Activated naive CD4-positive, alpha-beta T cell treated with anti-CD3 and anti-CD28 coated beads for 36 hours (primary cell): ENCODE measurements around the gene RANBP3L. TPM values are rescaled to one million over a fixed set of nuclear protein-coding genes. Genes with fewer than 3 reads are reported as not detected.

Experiments used
- CTCF ChIA-PET: fragments of 350-600 bp; sonication (Branson Sonifier 250); formaldehyde crosslinking; loops from one replicate; lab custom pipeline; 2021; ENCODE audit warnings: antibody characterized with exemption; lab: Charles Lee
- DNase-seq: peaks from one replicate; pipeline ENCODE4 v3.0.0-alpha.2; 2020
- H3K27ac Mint-ChIP-seq: one replicate; pipeline ENCODE4 v1.8.0; 2021; ENCODE audit warnings: mild to moderate bottlenecking, mixed read lengths
- H3K27me3 Mint-ChIP-seq: one replicate; pipeline ENCODE4 v1.8.0; 2021; ENCODE audit warnings: low read depth, mixed read lengths
- H3K36me3 Mint-ChIP-seq: one replicate; pipeline ENCODE4 v1.8.0; 2021; ENCODE audit warnings: low read depth, mixed read lengths
- H3K4me1 Mint-ChIP-seq: one replicate; pipeline ENCODE4 v1.8.0; 2021; ENCODE audit warnings: low read depth, mixed read lengths
- H3K4me3 Mint-ChIP-seq: one replicate; pipeline ENCODE4 v1.8.0; 2021; ENCODE audit warnings: mild to moderate bottlenecking, moderate library complexity, mixed read lengths
- H3K9me3 Mint-ChIP-seq: one replicate; pipeline ENCODE4 v1.8.0; 2021; ENCODE audit warnings: mixed read lengths
- intact Hi-C: fragments of 100-400 bp; cut with micrococcal nuclease; formaldehyde crosslinking; loops from one replicate; pipeline ENCODE4 v1.15.1; 2023
- total RNA-seq, 2 experiments: library from RNA; stranded (reverse); gene quantifications; one replicate each; pipeline ENCODE4 v1.2.3, GENCODE V29; 2021

The RANBP3L gene
- total RNA-seq, 2 experiments from 2014 or later: 0.10 TPM; not detected in 1

DNA sequence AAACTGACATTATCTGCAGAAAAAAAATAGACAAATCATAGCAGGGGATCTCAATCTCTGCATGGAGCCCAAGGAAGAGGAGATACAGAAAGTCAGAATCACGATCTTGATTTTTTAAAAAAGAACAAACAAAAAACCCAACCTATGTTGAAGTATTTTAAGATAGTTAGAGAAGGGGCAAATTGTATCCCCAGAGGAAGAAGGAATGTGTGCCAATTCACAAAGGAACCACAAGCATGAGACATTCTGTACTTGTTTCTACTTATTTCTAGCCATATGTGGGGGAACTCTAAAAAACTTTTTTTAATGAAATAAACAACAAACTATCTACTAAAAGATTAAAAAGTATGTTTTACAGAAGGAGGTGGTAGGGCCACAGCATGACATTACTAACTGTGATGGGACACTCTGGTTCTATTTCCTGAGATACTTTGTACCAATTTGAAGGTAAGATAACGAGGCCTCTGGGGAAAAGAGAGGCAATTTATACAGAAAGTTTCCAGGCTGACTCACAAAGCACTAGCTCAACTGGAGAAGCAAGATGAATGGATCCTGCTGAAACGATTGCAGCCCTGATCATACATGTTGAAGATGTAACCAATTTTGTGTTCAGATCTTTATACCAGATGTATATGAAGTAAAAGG is 22.5 kb downstream of the RANBP3L start:
- no peaks in the 10 kb centered on the region for H3K36me3 Mint-ChIP-seq
- DNase-seq: no peak
- H3K9me3 Mint-ChIP-seq: no peaks in the 10 kb centered on the region
- peaks cover 5% of the 10 kb centered on the region for H3K27me3 Mint-ChIP-seq
- no peak overlapping the region for H3K4me3 Mint-ChIP-seq
- H3K4me1 Mint-ChIP-seq: peaks cover 5% of the 10 kb centered on the region
- H3K27ac Mint-ChIP-seq: no peak overlapping the region
- CTCF ChIA-PET: interaction anchor here (3.5 kb wide), 1 partner anchor 13 kb away, joined by 18 read pairs; no protein-coding TSS in a partner anchor
- intact Hi-C loops: no loop called here

DNA sequence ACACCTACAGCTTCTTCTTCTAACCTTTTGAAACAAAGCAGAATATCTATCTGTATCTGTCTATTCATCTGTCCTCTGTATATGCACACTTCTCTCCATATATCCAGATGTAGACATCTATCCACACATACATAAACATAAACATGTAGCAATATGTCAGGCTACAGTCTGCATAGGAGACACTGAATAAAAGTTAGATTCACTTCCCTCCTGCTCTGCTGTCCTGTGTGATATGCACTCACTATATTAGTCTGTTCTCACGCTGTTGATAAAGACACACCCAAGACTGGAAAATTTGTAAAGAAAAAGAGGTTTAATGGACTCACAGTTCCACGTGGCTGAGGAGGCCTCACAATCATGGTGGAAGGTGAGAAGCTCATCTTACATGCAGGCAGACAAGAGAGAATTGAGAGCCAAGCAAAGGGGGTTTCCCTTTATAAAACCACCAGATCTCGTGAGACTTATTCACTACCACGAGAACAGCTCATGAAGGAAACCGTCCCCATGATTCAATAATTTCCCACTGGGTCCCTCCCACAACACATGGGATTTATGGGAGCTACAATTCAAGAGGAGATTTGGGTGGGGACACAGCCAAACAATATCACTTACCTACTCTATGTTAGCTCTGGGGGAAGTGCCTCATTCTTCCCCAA is 24.1 kb downstream of the RANBP3L start:
- Mint-ChIP-seq H3K4me3 (no peak overlapping the region), H3K9me3 (no peaks in the 10 kb centered on the region), H3K4me1 (peaks cover 5% of the 10 kb centered on the region), H3K27ac (no peak overlapping the region), H3K36me3 (no peaks in the 10 kb centered on the region), H3K27me3 (peaks cover 5% of the 10 kb centered on the region)
- CTCF ChIA-PET: interaction anchor here (1.2 to 3.5 kb wide), 3 partner anchors 12 to 413 kb away, joined by 3 to 18 read pairs (median 6); no protein-coding TSS in a partner anchor
- intact Hi-C loops: no loop called here
- DNase-seq: no peak

DNA sequence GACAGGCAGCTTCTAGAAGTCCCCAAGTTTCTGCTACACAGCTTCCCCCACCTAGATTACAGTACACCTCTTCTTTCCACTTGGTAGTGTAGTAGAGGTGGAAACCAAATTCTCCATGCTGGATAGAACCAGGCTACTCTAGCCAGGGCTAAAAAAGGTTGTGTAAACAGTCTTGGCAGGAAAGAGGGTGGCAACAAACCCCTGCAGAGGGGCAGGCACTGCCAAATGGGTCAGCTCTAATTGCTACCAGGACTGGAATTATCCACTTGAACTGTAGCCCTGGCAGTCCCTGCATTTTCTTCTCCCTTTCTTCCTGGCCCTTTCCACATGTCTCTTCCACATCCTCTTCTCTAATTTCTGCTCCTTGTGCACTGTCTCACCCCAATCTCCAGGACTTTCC is 24.8 kb downstream of the RANBP3L start:
- Mint-ChIP-seq H3K4me1 (peaks cover 5% of the 10 kb centered on the region), H3K36me3 (no peaks in the 10 kb centered on the region), H3K9me3 (no peaks in the 10 kb centered on the region), H3K4me3 (no peak overlapping the region), H3K27me3 (peaks cover 5% of the 10 kb centered on the region), H3K27ac (no peak overlapping the region)
- intact Hi-C loops: no loop called here
- CTCF ChIA-PET: interaction anchor here (1.2 to 3.5 kb wide), 3 partner anchors 11 to 414 kb away, joined by 3 to 18 read pairs (median 6); no protein-coding TSS in a partner anchor
- no peak for DNase-seq

DNA sequence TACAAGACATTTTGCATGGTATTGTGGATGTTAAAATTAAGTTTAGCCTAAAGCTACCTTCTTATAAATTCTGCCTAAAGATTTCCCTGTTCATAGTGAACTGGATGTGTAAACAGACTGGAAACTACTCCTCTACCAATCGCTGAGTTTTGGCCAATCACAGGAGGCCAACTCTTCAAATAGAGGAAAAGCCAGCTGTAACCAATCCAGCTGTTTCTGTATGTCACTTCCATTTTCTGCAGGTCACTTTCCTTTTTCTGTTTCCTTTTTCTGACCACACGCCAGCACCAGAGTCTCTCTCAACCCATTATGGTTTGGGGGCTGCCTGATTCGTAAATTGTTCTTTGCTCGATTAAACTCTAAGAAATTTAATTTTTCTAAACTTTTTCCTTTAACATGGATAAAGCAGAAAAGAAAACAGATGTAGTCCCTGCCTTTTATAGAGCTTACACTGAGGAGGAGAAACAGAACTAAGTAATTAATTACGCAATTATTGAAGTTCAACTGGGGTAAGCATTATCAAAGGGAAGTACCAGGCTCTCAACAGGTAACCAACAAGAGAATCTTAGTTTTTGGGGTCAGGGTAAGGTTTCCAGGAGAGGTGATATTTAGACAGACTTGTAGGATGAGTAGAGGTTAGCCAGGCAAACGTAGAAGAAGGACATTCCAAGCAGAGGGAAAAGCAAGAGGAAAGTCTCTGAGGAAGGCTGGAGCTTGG is 27.7 kb downstream of the RANBP3L start:
- Mint-ChIP-seq H3K27ac (no peak overlapping the region), H3K27me3 (peaks cover 3% of the 10 kb centered on the region), H3K4me1 (peaks cover 5% of the 10 kb centered on the region), H3K4me3 (no peak overlapping the region), H3K36me3 (no peaks in the 10 kb centered on the region), H3K9me3 (no peaks in the 10 kb centered on the region)
- no peak for DNase-seq
- intact Hi-C loops: no loop called here
- CTCF ChIA-PET: interaction anchor here (2.6 kb wide), 1 partner anchor 8 kb away, joined by 10 read pairs; no protein-coding TSS in a partner anchor

DNA sequence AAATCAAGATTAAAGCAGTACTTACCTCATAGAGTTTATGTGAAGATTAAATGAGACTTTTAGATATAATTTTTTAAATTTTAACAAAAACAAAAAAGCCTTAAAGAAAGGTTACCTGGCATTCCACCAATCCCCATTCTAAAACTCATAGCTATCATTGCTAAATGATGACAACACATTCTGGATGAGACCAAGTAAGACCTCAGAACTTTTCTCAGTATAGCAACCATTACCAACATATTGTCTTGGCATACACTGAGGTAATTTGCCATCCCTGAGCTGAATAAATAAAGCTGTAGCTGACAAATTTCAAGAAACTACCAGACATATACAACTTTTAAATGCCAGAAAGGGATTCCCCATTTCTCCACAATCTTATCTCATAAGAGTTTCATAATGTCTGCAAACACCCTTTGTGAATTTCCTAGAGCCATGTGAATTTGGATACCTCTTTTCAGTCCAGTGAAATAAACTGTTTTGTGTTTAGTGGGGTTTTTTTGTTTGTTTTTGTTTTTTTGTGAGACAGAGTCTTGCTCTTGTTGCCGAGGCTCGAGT is 29.5 kb downstream of the RANBP3L start:
- intact Hi-C loops: no loop called here
- Mint-ChIP-seq H3K9me3 (no peaks in the 10 kb centered on the region), H3K4me1 (no peaks in the 10 kb centered on the region), H3K27me3 (peaks cover 3% of the 10 kb centered on the region), H3K36me3 (no peaks in the 10 kb centered on the region), H3K27ac (no peak overlapping the region), H3K4me3 (no peak overlapping the region)
- no peak for DNase-seq
- CTCF ChIA-PET: interaction anchor here (0.6 to 1.6 kb wide), 3 partner anchors 14 to 30 kb away, joined by 3 to 4 read pairs (median 3); partner anchors contain the start of gene NADK2

DNA sequence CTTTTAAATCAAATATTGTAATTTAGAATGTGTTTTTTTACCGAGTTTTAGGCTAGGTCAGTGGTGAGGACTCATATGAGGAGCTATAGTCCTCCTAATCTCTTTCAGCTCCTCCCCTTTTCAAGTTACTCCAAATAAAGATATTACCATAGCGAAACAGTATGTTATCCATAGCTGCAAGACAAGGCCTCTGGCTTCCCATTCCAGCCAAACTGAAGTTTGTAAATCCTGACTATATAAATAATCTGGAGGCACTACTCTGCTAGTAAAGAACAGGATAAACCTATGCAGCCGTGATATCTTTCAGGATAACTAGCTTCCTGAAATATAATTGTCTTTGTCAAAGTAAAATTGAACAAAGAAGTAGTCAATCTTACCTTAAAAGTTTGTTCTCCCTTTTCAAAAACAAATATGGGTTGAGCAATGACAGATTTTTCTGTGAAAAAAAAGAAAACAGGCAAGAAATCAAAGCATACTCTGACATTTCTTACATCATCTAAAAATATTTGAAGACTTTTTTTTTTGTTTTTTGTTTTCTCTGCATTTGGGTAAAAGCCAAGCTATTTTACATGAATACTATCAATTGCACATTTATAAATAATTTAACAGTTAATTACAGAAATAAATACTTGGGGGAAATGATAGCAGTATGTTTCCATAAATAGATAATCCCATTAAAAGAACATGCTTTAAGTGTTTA is 30.7 kb downstream of the RANBP3L start:
- no peaks in the 10 kb centered on the region for H3K36me3 Mint-ChIP-seq
- H3K4me3 Mint-ChIP-seq: no peak overlapping the region
- peaks cover 6% of the 10 kb centered on the region for H3K27me3 Mint-ChIP-seq
- DNase-seq: no peak
- CTCF ChIA-PET: interaction anchor here (1.0 kb wide), 1 partner anchor 35 kb away, joined by 3 read pairs; no protein-coding TSS in a partner anchor
- no peaks in the 10 kb centered on the region for H3K4me1 Mint-ChIP-seq
- intact Hi-C loops: no loop called here
- H3K27ac Mint-ChIP-seq: no peak overlapping the region
- H3K9me3 Mint-ChIP-seq: no peaks in the 10 kb centered on the region

DNA sequence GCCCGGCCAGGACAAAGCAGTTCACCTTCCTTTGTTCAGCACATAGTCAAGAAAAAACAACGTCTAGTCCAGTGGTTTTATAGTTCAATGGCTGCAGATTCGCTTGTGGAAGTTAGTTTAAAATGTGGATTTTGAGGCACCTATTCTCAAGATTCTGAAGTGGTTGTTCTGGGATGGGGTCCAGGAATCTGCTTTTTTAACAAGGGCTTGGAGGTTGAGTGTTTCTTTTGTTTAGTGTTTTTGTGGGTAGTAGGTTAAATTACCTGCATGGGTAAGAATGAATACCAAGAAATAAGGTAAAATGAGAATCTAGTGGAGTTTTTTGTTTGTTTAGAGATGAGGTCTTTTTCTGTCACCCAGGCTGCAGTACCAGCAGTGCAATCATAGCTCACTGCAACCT is 31.5 kb downstream of the RANBP3L start:
- Mint-ChIP-seq H3K9me3 (no peaks in the 10 kb centered on the region), H3K27ac (no peak overlapping the region), H3K27me3 (peaks cover 6% of the 10 kb centered on the region), H3K4me1 (no peaks in the 10 kb centered on the region), H3K4me3 (no peak overlapping the region), H3K36me3 (no peaks in the 10 kb centered on the region)
- no peak for DNase-seq
- CTCF ChIA-PET: interaction anchor here (1.0 kb wide), 1 partner anchor 36 kb away, joined by 3 read pairs; no protein-coding TSS in a partner anchor
- intact Hi-C loops: no loop called here

DNA sequence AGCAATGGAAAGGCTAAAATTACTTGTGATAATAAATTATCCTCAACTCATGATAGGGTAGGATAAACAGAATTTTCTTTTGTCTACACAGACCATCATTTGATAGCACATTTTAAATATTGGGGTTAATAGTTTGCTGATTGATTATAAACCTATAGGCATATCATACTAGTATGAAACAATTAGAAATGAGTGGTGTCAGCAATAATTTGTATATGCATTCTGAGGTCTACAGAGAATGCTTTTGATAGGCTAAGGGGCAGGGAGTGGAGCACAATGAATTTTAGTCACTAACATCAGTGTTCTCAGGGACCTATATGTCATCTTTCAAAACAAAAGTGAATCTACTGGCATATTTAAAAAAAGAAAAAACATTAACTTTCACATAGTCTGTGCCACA is 32.2 kb downstream of the RANBP3L start:
- intact Hi-C loops: no loop called here
- Mint-ChIP-seq H3K4me1 (no peaks in the 10 kb centered on the region), H3K27me3 (peaks cover 6% of the 10 kb centered on the region), H3K36me3 (no peaks in the 10 kb centered on the region), H3K4me3 (no peak overlapping the region), H3K27ac (no peak overlapping the region), H3K9me3 (no peaks in the 10 kb centered on the region)
- CTCF ChIA-PET: no interaction called here
- no peak for DNase-seq

DNA sequence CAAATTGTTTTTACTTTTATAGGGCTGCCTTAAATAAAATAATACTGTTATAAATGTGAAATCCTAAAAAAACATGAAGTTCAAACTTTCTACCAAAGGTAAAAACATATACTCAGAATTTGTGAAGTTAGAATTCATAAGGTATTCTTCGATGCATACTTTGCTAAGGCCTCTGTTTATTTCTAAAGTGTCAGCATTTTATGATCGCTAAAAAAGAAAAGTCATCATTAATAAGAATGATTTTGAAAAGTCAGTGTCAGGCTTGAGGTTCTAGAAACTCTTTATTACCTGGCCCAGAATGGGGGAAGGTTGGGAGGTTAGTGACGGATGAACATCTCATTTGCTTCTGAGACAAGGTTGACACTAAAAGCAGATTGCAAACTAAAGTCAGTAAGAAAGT is 33.8 kb downstream of the RANBP3L start:
- H3K36me3 Mint-ChIP-seq: no peaks in the 10 kb centered on the region
- intact Hi-C loops: no loop called here
- DNase-seq: no peak
- no peaks in the 10 kb centered on the region for H3K4me1 Mint-ChIP-seq
- no peak overlapping the region for H3K4me3 Mint-ChIP-seq
- CTCF ChIA-PET: interaction anchor here (1.2 kb wide), 1 partner anchor 17 kb away, joined by 4 read pairs; no protein-coding TSS in a partner anchor
- H3K27ac Mint-ChIP-seq: no peak overlapping the region
- no peaks in the 10 kb centered on the region for H3K9me3 Mint-ChIP-seq
- peaks cover 8% of the 10 kb centered on the region for H3K27me3 Mint-ChIP-seq

DNA sequence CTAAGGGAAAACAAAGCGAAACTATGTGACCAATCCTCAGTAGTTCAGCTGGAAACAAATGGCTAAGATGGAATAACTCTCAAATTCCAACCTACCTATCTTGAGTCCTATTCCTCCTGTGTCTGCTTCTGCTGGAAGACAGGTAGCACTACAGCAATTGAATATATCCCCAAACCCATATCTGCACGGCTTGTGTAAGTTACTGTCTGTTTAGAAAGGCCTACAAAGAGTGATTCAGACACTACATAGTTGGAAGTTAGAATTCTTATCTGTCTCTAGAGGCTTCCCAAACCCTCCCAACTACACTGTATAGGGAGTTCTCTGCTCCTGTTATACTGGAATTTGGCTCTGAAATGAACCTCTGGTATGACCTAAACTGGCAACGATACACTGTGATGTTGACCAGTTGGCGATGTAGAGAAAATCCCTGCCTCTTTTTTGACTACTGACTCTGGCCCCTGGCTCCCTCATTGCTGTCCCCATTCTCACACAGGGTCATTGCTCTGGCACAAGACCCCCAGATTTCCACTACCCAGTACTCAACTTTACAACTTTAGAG is 37.4 kb downstream of the RANBP3L start:
- no peak overlapping the region for H3K4me3 Mint-ChIP-seq
- no peaks in the 10 kb centered on the region for H3K9me3 Mint-ChIP-seq
- H3K27me3 Mint-ChIP-seq: peaks cover 23% of the 10 kb centered on the region
- DNase-seq: no peak
- no peak overlapping the region for H3K27ac Mint-ChIP-seq
- no peaks in the 10 kb centered on the region for H3K36me3 Mint-ChIP-seq
- intact Hi-C loops: no loop called here
- H3K4me1 Mint-ChIP-seq: no peaks in the 10 kb centered on the region
- CTCF ChIA-PET: interaction anchor here (1.1 to 3.4 kb wide), 12 partner anchors 8 to 432 kb away, joined by 3 to 19 read pairs (median 9); partner anchors contain the start of gene RANBP3L

DNA sequence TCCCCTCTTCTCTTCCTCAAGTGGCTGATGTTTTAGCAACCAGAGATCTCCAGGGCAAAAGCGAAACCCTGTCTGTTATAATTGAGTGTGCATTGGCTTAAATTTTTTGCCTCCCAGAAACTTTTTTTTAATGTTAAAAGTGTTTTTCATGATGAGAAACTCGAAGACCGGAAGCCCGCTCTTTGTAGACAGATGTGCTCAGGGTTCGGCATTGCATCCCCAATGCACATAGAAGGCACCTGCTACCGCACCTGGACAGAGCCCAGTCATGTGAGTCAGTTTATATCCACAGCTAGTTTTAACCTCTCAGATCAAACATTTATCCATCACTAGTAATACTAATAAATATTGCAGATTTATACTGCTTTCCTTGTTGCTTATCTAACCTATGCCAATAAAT is 40.5 kb downstream of the RANBP3L start:
- Mint-ChIP-seq H3K27ac (no peak overlapping the region), H3K9me3 (no peaks in the 10 kb centered on the region), H3K4me3 (no peak overlapping the region), H3K4me1 (no peaks in the 10 kb centered on the region), H3K36me3 (no peaks in the 10 kb centered on the region), H3K27me3 (peaks cover 22% of the 10 kb centered on the region)
- CTCF ChIA-PET: interaction anchor here (0.8 kb wide), 1 partner anchor 435 kb away, joined by 3 read pairs; no protein-coding TSS in a partner anchor
- DNase-seq: no peak
- intact Hi-C loops: no loop called here
